Mucosa of stomach (tissue), 1 donor: ENCODE data around the gene CXCL11.
"Not testable (repeated sequence)": the region's sequence is repeated elsewhere in the genome, so short reads cannot be mapped to it uniquely, and the experiment has no call there.

Source experiments
- H3K27me3 ChIP-seq: one replicate; pipeline ENCODE4 v1.7.0; 2013; ENCODE audit warnings: mild to moderate bottlenecking, low read length; ENCODE audit not compliant: control insufficient read depth, insufficient read depth
- H3K36me3 ChIP-seq: one replicate; pipeline ENCODE4 v1.7.0; 2013; ENCODE audit warnings: low read length; ENCODE audit not compliant: control insufficient read depth, insufficient read depth
- H3K4me1 ChIP-seq: one replicate; pipeline ENCODE4 v1.7.0; 2013; ENCODE audit warnings: mild to moderate bottlenecking, low read length; ENCODE audit not compliant: control insufficient read depth, insufficient read depth
- H3K4me3 ChIP-seq: one replicate; pipeline ENCODE4 v1.7.0; 2013; ENCODE audit warnings: low read length
- H3K9ac ChIP-seq: one replicate; pipeline ENCODE4 v1.7.0; 2013; ENCODE audit warnings: mild to moderate bottlenecking, low read length, moderate library complexity
- H3K9me3 ChIP-seq: one replicate; pipeline ENCODE4 v1.7.0; 2013; ENCODE audit warnings: mild to moderate bottlenecking, low read length, moderate library complexity; ENCODE audit not compliant: control insufficient read depth
- donor health status: Pancreatic carcinoma.

Gene CXCL11

DNA sequence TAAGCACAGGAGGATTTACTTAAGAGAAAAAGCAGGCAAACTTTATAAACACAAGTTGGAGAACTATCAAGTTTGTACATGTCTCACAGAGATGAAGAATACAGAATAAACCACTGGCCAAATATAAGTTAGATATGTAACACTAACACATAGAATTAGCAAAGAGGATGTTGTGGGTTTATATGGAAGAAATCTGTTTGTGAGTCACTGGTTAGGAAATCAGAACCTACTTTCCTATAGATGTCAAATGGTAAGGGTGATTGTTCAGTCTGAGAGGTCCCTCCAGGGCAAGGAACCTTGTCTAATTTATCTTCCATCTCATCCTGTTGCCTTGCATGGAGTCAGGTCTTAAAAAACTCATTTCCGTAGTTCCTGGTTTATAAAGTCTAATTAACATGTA, 23.9 kb upstream of the CXCL11 start:
- no peaks in the 10 kb centered on the region for H3K36me3 ChIP-seq
- peaks cover 11% of the 10 kb centered on the region for H3K4me1 ChIP-seq
- H3K27me3 ChIP-seq = no peaks in the 10 kb centered on the region
- H3K4me3 ChIP-seq = no peak overlapping the region
- no peaks in the 10 kb centered on the region for H3K9me3 ChIP-seq
- H3K9ac ChIP-seq = no peak overlapping the region

DNA sequence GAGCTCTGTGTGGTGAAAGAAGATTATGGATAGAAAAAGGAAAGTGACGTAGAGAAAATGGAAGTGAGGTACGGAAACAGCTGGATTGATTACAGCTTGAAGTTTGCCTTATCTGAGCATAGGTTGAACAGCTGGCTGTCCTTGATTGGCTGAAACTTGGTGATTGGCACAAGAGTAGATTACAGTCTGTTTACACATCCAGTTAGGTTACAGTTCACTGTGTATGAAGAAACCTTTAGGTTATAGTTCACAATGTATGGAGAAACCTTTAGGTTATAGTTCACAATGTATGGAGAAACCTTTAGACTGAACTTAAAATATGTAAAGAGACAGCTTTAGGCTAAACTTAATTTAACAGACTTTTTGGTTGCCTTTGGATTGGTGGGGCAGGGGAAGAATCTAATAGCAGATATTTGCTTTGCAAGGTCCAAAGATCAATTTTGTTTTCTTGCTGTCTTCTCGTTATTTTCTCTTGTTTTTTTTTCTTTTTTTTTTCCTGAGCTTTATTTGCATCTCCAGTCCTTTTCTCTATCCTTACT, 23.1 kb upstream of the CXCL11 start:
- no peak overlapping the region for H3K9ac ChIP-seq
- no peak overlapping the region for H3K4me3 ChIP-seq
- H3K27me3 ChIP-seq = no peaks in the 10 kb centered on the region
- H3K4me1 ChIP-seq = peaks cover 15% of the 10 kb centered on the region
- no peaks in the 10 kb centered on the region for H3K36me3 ChIP-seq
- no peaks in the 10 kb centered on the region for H3K9me3 ChIP-seq

DNA sequence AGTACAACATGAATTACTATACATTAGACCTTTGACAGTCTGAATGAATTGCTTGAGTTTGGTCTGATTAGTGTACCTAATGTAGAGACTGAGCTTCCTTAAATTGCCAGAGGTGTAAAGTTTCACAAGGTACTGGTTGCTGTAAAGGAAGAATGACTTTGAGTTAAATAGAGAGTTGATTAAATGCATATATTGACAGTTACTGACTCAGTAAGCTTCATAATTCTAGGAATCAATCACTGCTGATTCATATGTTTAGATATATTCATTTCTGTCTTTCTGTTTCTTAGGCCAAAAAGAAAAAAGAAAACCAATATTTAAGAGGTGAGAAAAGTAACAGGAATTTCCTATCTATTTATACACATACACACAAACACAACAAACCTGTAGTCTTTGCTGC, 22.4 kb upstream of the CXCL11 start:
- H3K36me3 ChIP-seq = no peaks in the 10 kb centered on the region
- H3K9ac ChIP-seq = no peak overlapping the region
- no peaks in the 10 kb centered on the region for H3K27me3 ChIP-seq
- H3K4me3 ChIP-seq = no peak overlapping the region
- H3K9me3 ChIP-seq = no peaks in the 10 kb centered on the region
- peaks cover 15% of the 10 kb centered on the region for H3K4me1 ChIP-seq

DNA sequence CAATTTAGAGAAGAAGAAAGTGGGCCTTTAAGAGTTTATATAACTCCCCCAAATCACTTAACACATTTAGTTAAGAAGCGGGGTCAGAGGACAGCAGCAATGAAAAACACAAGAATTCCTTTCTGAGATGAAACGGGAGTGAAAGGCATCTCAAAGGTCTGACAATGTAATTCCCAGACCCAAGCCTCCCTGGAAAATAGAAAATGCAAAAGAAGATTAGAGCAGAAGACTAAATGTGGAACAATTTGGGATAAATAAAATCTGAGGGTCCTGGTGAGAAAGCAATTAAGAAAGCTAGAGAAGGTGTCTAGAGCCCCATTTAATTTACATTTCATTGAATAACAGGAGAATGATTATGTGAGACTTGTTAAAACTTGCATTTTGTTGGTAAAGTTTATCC, 19.6 kb upstream of the CXCL11 start:
- no peaks in the 10 kb centered on the region for H3K9me3 ChIP-seq
- H3K9ac ChIP-seq = no peak overlapping the region
- H3K4me3 ChIP-seq = no peak overlapping the region
- H3K4me1 ChIP-seq = peaks cover 15% of the 10 kb centered on the region
- H3K27me3 ChIP-seq = no peaks in the 10 kb centered on the region
- H3K36me3 ChIP-seq = no peaks in the 10 kb centered on the region

DNA sequence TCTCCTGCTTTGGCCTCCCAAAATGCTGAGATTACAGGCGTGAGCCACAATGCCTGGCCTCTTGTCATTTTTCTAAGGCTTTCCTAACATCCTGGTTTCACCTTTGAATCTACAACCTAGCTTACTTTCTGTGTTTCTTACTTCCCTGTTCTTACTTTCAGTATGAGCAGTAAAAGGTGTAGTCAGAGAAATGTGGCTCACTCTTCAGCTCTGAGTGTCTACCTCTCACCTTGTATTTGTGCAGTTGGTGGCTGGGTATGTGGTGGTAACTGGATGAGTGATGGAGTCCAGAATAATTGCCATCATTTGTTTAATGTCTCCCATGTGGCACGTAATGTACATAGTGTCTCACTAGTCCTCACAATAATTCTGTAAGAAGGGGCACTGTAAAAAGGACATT, 19.1 kb upstream of the CXCL11 start:
- H3K4me3 ChIP-seq = no peak overlapping the region
- H3K36me3 ChIP-seq = no peaks in the 10 kb centered on the region
- no peaks in the 10 kb centered on the region for H3K27me3 ChIP-seq
- H3K4me1 ChIP-seq = peaks cover 15% of the 10 kb centered on the region
- H3K9ac ChIP-seq = no peak overlapping the region
- H3K9me3 ChIP-seq = no peaks in the 10 kb centered on the region

DNA sequence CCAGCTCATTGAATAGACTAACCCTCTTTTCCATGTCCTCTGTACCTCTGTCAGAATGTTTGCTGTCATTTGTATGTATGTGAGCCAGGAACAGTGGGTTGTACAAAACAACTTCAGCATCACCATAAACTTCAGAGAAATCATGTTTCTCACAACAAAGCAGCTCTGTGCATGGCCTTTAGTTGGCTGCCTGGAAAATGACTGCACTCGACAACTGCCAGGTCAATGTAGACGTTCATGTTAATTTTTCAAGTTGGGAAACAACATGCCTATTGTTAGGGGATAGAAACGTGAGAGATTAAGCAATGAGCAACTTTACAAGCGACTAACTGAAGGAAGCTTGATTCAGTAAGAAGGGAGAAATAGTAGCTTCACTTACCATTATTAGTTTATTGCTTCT, 17.9 kb upstream of the CXCL11 start:
- H3K27me3 ChIP-seq = no peaks in the 10 kb centered on the region
- H3K36me3 ChIP-seq = no peaks in the 10 kb centered on the region
- no peaks in the 10 kb centered on the region for H3K9me3 ChIP-seq
- H3K4me3 ChIP-seq = no peak overlapping the region
- H3K9ac ChIP-seq = no peak overlapping the region
- peaks cover 15% of the 10 kb centered on the region for H3K4me1 ChIP-seq

DNA sequence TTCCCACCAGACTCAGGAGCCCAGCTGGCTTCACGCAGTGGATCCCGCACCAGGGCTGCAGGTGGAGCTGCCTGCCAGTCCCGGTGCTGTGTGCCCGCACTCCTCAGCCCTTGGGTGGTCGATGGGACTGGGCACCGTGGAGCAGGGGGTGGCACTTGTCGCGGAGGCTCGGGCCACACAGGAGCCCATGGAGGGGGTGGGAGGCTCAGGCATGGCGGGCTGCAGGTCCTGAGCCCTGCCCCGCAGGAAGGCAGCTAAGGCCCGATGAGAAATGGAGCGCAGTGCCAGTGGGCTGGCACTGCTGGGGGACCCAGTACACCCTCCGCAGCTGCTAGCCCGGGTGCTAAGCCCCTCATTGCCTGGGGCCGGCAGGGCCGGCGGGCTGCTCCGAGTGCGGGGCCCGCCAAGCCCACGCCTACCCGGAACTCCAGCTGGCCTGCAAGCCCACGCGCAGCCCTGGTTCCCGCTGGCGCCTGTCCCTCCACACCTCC, 14.7 kb upstream of the CXCL11 start:
- not testable (repeated sequence) for H3K4me3 ChIP-seq, H3K9ac ChIP-seq, H3K9me3 ChIP-seq, H3K4me1 ChIP-seq, H3K36me3 ChIP-seq, H3K27me3 ChIP-seq

DNA sequence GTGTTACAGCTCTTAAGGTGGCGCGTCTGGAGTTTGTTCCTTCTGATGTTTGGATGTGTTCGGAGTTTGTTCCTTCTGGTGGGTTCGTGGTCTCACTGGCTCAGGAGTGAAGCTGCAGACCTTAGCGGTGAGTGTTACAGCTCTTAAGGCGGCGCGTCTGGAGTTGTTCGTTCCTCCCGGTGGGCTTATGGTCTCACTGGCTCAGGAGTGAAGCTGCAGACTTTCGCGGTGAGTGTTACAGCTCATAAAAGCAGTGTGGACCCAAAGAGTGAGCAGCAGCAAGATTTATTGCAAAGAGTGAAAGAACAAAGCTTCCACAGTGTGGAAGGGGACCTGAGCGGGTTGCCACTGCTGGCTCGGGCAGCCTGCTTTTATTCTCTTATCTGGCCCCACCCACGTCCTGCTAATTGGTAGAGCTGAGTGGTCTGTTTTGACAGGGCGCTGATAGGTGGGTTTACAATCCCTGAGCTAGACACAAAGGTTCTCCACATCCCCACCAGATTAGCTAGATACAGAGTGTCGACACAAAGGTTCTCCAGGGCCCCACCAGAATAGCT, 14.1 kb upstream of the CXCL11 start:
- not testable (repeated sequence) for H3K27me3 ChIP-seq, H3K4me3 ChIP-seq, H3K4me1 ChIP-seq, H3K9me3 ChIP-seq, H3K36me3 ChIP-seq, H3K9ac ChIP-seq

DNA sequence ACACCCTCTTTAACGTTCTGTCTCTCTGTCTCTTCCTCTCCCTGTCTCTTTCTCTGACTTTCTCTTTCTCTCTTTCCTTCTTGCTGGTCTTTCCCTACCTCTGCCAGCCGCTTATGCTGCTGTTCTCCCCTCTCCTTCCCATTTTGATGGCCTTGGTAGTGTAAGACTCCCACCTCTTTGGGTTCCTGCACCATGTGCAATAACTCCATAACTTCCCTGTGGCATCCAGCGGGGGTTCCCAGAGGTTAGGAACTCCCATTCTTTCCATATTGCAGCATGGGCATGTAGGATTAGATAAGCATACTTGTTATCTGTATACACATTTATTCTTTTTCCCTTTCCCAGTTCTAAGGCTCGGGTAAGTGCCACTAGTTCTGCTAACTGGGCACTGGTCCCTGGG, 8.8 kb upstream of the CXCL11 start:
- H3K9ac ChIP-seq, H3K36me3 ChIP-seq, H3K9me3 ChIP-seq, H3K4me3 ChIP-seq, H3K4me1 ChIP-seq, H3K27me3 ChIP-seq: not testable (repeated sequence)

DNA sequence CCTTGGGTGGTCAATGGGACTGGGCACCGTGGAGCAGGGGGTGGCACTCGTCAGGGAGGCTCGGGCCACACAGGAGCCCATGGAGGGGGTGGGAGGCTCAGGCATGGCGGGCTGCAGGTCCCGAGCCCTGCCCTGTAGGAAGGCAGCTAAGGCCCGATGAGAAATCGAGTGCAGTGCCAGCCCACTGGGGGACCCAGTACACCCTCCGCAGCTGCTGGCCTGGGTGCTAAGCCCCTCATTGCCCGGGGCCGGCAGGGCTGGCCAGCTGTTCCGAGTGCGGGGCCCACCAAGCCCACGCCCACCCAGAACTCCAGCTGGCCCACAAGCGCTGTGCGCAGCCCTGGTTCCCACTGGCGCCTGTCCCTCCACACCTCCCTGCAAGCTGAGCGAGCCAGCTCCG, 7.4 kb upstream of the CXCL11 start:
- H3K9me3 ChIP-seq, H3K4me3 ChIP-seq, H3K9ac ChIP-seq, H3K36me3 ChIP-seq, H3K27me3 ChIP-seq, H3K4me1 ChIP-seq: not testable (repeated sequence)

DNA sequence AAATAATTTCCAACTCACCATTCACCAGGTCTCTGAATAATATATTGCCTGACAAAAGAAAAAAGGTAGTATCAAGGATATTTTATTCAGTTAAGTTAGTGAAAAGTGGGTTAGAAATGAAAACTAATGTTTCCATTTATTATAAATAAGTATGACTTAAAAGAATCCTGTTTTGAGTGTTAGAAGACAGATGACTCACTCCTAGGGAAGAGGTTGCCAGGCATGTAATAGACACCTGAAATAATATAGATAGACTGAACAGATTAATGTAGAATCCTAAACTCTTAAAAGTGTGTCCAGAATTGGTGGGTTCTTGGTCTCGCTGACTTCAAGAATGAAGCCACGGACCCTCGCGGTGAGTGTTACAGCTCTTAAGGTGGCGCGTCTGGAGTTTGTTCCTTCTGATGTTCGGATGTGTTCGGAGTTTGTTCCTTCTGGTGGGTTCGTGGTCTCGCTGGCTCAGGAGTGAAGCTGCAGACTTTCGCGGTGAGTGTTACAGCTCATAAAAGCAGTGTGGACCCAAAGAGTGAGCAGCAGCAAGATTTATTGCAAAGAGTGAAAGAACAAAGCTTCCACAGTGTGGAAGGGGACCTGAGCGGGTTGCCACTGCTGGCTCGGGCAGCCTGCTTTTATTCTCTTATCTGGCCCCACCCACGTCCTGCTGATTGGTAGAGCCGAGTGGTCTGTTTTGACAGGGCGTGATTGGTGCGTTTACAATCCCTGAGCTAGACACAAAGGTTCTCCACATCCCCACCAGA, 6.5 kb upstream of the CXCL11 start:
- H3K4me1 ChIP-seq, H3K36me3 ChIP-seq, H3K9me3 ChIP-seq, H3K9ac ChIP-seq, H3K4me3 ChIP-seq, H3K27me3 ChIP-seq: not testable (repeated sequence)

DNA sequence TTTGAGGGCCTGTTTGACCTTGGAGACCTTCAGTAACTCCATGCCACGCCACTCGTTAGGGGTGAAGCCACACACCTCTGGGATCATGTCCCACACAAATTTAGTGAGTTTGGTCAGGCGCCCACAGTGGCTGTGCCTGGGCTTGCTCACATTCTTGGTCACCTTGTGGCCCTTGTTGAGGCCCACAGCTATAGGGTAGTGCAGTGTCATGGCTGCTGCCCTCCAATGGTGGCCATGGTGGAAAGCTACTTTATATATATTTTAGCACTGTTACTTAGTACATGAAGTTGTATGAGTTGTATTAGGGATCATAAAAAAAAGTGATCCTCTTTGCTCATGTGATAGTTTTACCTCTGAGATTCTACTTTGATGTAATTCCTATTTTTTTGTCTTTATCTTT, 985 bp upstream of the CXCL11 start:
- no peaks in the 10 kb centered on the region for H3K27me3 ChIP-seq
- H3K4me3 ChIP-seq = no peak overlapping the region
- H3K36me3 ChIP-seq = no peaks in the 10 kb centered on the region
- no peaks in the 10 kb centered on the region for H3K9me3 ChIP-seq
- H3K4me1 ChIP-seq = no peaks in the 10 kb centered on the region
- H3K9ac ChIP-seq = no peak overlapping the region
